Aorta (tissue), 5 donors: ENCODE measurements around the gene HRH3. TPM values are rescaled to one million over a fixed set of nuclear protein-coding genes. Genes with fewer than 3 reads are reported as not detected.
A peak's percentile ranks its signal among the peaks of the same experiment; 100 is the strongest.

Experiments
- ATAC-seq: fragments of 200-7000 bp; cut with Tn5 transposase; one replicate; pipeline ENCODE4 v1.9.1; 2022; ENCODE audit warnings: moderate library complexity; ENCODE audit not compliant: low FRiP score
- DNase-seq, 2 donors: peaks; one replicate each; pipeline ENCODE4 v3.0.0-alpha.2; 2020
- H3K27ac ChIP-seq, 2 donors: one replicate each; pipeline ENCODE4 v1.5.1; 2013; ENCODE audit warnings: low read length in 2 of 2, mild to moderate bottlenecking in 2 of 2, moderate library complexity in 2 of 2, control low read depth in 1 of 2, inconsistent platforms in 1 of 2, low read depth in 1 of 2
- H3K27me3 ChIP-seq, 2 donors: one replicate each; pipeline ENCODE4 v1.6.1; 2013; ENCODE audit warnings: control low read depth in 1 of 2, low read length in 1 of 2, mild to moderate bottlenecking in 1 of 2, moderate library complexity in 1 of 2; ENCODE audit not compliant: insufficient read depth in 2 of 2, control insufficient read depth in 1 of 2
- H3K36me3 ChIP-seq, 2 donors: one replicate each; pipeline ENCODE4 v1.6.1; 2013; ENCODE audit warnings: control low read depth in 1 of 2, low read length in 1 of 2, mild to moderate bottlenecking in 1 of 2; ENCODE audit not compliant: insufficient read depth in 2 of 2, control insufficient read depth in 1 of 2
- H3K4me1 ChIP-seq, 2 donors: one replicate each; pipeline ENCODE4 v1.6.1; 2013; ENCODE audit warnings: low read length in 2 of 2, control low read depth in 1 of 2, mild to moderate bottlenecking in 1 of 2, moderate library complexity in 1 of 2; ENCODE audit not compliant: insufficient read depth in 2 of 2, control insufficient read depth in 1 of 2
- H3K4me3 ChIP-seq, 2 donors: one replicate each; pipeline ENCODE4 v1.5.1; 2013; ENCODE audit warnings: low read length in 2 of 2, control low read depth in 1 of 2, mild to moderate bottlenecking in 1 of 2
- H3K9me3 ChIP-seq: one replicate; pipeline ENCODE4 v1.6.1; 2013; ENCODE audit warnings: mild to moderate bottlenecking, low read length; ENCODE audit not compliant: control insufficient read depth
- whole genome bisulfite sequencing, 2 donors: extraction: QIAGEN DNeasy Blood & Tissue Kit; methylation state at CpG; one replicate each; pipeline ENCODE4 v1.1.7; 2013; 5-methylcytosine and 5-hydroxymethylcytosine counted together
- intact Hi-C, 2 donors: fragments of 100-400 bp; cut with DNase I; formaldehyde crosslinking; loops; one replicate each; pipeline versions ENCODE4 v1.14.2 to v1.15.0; 2022
- polyA plus RNA-seq, 2 donors: library from polyadenylated mRNA; stranded (reverse); fragments of 200-250 nt; gene quantifications; one replicate each; pipeline ENCODE4 v1.2.3, GENCODE V29; 2013
- total RNA-seq, 2 donors: library from RNA; stranded (reverse); fragmentation: NEBNext Ultra II Directional; extraction: Animal tissue kit (Norgen Biotek cat#: 25700); gene quantifications; one replicate each; pipeline ENCODE4 v1.2.1, GENCODE V29; 2021
- donor health status: healthy with polysubstance abuse.
- donor health status: Bipolar disorder and iron deficiency.
- donor health status: DM: no; HTN: no; CAD: no.
- donor health status: DM: no; HTN: no; CAD: no.
- donor health status: DM: yes; HTN: yes; CAD: no.

Gene HRH3
- total and polyA plus RNA-seq, 4 donors = not detected

DNA sequence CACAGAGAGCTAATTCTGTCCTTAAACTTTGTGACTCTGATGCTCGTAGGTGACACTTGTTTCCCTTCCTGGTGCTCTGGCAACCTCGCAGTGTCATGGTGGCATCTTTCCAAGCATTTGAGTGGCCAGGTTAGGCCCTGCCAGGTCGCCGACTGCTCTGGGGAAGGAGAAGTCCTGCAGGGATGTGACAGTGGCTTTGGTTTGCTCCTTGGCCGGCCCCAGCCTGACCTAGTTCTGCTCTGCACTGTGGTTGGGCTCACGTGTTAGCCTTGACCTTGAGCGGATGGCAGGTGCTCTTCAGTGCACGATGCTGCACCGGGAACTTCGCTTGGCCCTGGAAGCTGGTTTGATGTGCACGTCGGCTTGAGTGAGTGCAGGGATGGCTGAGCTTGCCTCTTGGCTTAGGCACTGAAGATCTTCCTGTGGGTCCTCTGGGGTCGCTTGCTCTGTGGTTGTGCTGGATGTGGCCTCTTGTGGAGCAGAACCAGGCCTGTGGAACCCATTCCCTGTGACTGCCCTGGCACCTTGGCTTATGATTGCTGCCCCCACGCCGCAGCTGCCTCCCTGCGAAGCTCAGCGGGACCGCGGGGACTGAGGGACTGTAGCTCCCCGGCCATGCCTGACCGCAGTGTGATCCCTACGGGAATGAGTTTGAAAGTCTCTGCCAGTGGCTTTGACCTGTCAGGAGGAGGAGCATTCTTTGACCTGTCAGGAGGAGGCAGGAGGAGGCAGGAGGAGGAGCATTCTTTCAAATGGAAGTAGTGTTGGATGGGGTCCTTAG lies 27.0 kb upstream of the HRH3 start:
- peaks cover 0 to 3% of the 10 kb centered on the region in 2 donors for H3K36me3 ChIP-seq
- peak overlapping the region in 1 of 2 donors; percentile 11 for H3K27ac ChIP-seq
- 65 to 66% methylated on average over 22 of the region's 22 CpGs for WGBS, 2 donors
- H3K4me1 ChIP-seq = no peaks in the 10 kb centered on the region
- intact Hi-C loops = no loop called here
- H3K4me3 ChIP-seq = no peak overlapping the region
- H3K27me3 ChIP-seq = no peaks in the 10 kb centered on the region
- no peak for DNase-seq
- ATAC-seq = no peak
- no peaks in the 10 kb centered on the region for H3K9me3 ChIP-seq

GRCh38 chr20:62246431-62246830 lies 26.4 kb upstream of the HRH3 start:
- Histone ChIP-seq H3K36me3 (peaks cover 0 to 3% of the 10 kb centered on the region in 2 donors), H3K27me3 (no peaks in the 10 kb centered on the region), H3K27ac (peak overlapping the region; percentile 11 to 71), H3K4me3 (no peak overlapping the region), H3K9me3 (no peaks in the 10 kb centered on the region), H3K4me1 (no peaks in the 10 kb centered on the region)
- ATAC-seq (no peak), DNase-seq (no peak)
- WGBS, 2 donors = 50 to 60% methylated on average over 8 of the region's 8 CpGs
- intact Hi-C loops = no loop called here

DNA sequence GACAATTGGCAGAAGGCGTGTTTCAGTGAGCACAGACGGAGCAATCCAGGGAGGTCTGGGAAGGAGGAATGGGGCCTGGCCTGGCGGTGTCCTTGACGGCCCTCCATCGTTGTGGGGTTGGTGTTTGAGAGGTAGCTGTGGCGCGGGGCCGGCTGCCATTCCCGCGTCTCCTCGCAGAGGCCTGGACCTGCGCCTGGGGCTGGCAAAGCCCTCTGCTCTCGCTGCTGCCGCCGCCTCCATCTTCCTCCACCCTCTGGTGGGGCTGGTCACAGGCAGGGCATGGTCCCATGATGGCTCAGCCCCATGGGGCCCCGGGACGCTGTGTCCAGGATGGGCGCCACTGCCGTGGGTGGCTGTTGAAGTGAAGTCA lies 25.8 kb upstream of the HRH3 start:
- Histone ChIP-seq H3K27ac (peak overlapping the region; percentile 11 to 71), H3K36me3 (peaks cover 0 to 3% of the 10 kb centered on the region in 2 donors), H3K9me3 (no peaks in the 10 kb centered on the region), H3K4me3 (no peak overlapping the region), H3K27me3 (no peaks in the 10 kb centered on the region), H3K4me1 (no peaks in the 10 kb centered on the region)
- DNase-seq (no peak), ATAC-seq (peak; percentile 3)
- intact Hi-C loops = no loop called here
- WGBS, 2 donors = 23 to 33% methylated on average over 19 of the region's 19 CpGs

- H3K9me3 ChIP-seq = no peaks in the 10 kb centered on the region
- H3K4me3 ChIP-seq = no peak overlapping the region
- H3K36me3 ChIP-seq = peaks cover 0 to 3% of the 10 kb centered on the region in 2 donors
- intact Hi-C loops = no loop called here
- ATAC-seq (no peak), DNase-seq (no peak)
- peak overlapping the region; percentile 18 to 60 for H3K27ac ChIP-seq
- 83 to 86% methylated on average over 17 of the region's 17 CpGs for WGBS, 2 donors
- no peaks in the 10 kb centered on the region for H3K4me1 ChIP-seq
- no peaks in the 10 kb centered on the region for H3K27me3 ChIP-seq
Observed at GRCh38 chr20:62244644-62245108, 24.6 kb upstream of the HRH3 start.

- H3K36me3 ChIP-seq = peaks cover 0 to 3% of the 10 kb centered on the region in 2 donors
- ATAC-seq = no peak
- 90 to 95% methylated on average over 18 to 21 of the region's 21 CpGs for WGBS, 2 donors
- intact Hi-C loops = no loop called here
- no peaks in the 10 kb centered on the region for H3K4me1 ChIP-seq
- H3K27me3 ChIP-seq = no peaks in the 10 kb centered on the region
- no peak overlapping the region for H3K27ac ChIP-seq
- no peak for DNase-seq
- H3K4me3 ChIP-seq = no peak overlapping the region
- H3K9me3 ChIP-seq = no peaks in the 10 kb centered on the region
Observed at GRCh38 chr20:62243906-62244515, 23.9 kb upstream of the HRH3 start.

DNA sequence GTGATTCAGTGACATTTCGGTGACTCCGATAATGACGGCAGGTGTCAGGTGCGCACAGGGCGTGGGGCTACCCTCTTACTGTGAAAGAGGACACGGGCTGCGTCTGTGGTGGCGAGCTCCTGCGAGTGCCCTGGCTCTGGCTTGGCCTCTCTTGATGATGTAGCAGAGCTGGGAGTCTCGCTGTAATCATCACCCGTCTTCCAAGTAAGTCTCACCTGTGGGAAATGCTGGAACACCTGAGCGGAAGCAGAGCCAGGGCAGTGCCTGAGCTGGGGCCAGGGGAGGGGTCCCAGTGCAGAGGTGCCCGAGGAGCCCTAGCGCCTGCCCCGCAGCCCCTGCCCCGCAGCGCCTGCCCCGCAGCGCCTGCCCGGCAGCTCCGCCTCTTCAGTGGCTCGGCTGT lies 23.0 kb upstream of the HRH3 start:
- ATAC-seq (no peak), DNase-seq (no peak)
- Histone ChIP-seq H3K27me3 (no peaks in the 10 kb centered on the region), H3K4me3 (no peak overlapping the region), H3K4me1 (no peaks in the 10 kb centered on the region), H3K9me3 (no peaks in the 10 kb centered on the region), H3K27ac (no peak overlapping the region), H3K36me3 (peaks cover 0 to 3% of the 10 kb centered on the region in 2 donors)
- intact Hi-C loops = no loop called here
- WGBS, 2 donors = 85% methylated on average over 22 of the region's 22 CpGs

- Histone ChIP-seq H3K4me1 (no peaks in the 10 kb centered on the region), H3K27ac (no peak overlapping the region)
- ATAC-seq = no peak
Observed at GRCh38 chr20:62242176-62242575, 22.1 kb upstream of the HRH3 start.

GRCh38 chr20:62241506-62241905 lies 21.4 kb upstream of the HRH3 start:
- ATAC-seq (no peak), DNase-seq (no peak)
- no peak overlapping the region for H3K4me3 ChIP-seq
- no peaks in the 10 kb centered on the region for H3K27me3 ChIP-seq
- no peaks in the 10 kb centered on the region for H3K4me1 ChIP-seq
- H3K36me3 ChIP-seq = peaks cover 0 to 3% of the 10 kb centered on the region in 2 donors
- 80 to 81% methylated on average over 10 of the region's 10 CpGs for WGBS, 2 donors
- H3K27ac ChIP-seq = no peak overlapping the region
- H3K9me3 ChIP-seq = no peaks in the 10 kb centered on the region
- intact Hi-C loops = no loop called here

More at GRCh38 chr20:62242176-62242575, 22.1 kb upstream of the HRH3 start:
- no peak for DNase-seq
- WGBS, 2 donors = 77 to 79% methylated on average over 6 of the region's 6 CpGs
- H3K9me3 ChIP-seq = no peaks in the 10 kb centered on the region
- intact Hi-C loops = no loop called here
- peaks cover 0 to 3% of the 10 kb centered on the region in 2 donors for H3K36me3 ChIP-seq
- H3K4me3 ChIP-seq = no peak overlapping the region
- no peaks in the 10 kb centered on the region for H3K27me3 ChIP-seq
